Measurements from ENCODE around the gene TNFRSF25. TPM values are rescaled to one million over a fixed set of nuclear protein-coding genes. Genes with fewer than 3 reads are reported as not detected.

The TNFRSF25 gene
- total and polyA plus RNA-seq, 2 donors from 2014 or later, result 7.6 to 13.8 TPM

DNA sequence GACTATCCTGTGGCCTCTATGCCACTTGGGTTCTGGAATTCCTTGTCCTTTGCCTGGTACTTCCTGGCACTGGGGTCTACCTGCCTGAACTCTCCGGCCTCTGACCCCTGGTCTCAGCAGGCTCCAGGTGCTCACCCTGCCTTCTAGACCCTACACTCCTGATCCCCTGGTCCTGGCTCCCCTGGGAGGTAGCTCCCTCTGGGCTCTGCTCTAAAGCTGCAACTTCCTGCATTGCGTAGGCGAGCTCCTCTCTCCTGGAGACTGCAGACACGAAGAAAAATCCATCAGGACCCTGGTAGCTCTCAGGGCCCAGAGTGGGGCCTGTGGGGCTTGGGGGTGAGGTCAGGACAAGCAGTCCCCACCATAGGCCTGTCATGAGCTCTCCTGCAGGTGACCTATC lies 33.3 kb upstream of the TNFRSF25 start:
- Histone ChIP-seq H3K9ac (ENCODE audit: low read length in 3 of 3) (no peak overlapping the region), H3K27ac (ENCODE audit: low read depth in 2 of 2, low read length in 2 of 2) (no peak overlapping the region), H3K9me3 (ENCODE audit: control insufficient read depth in 2 of 3, insufficient read depth in 1 of 3, low read length in 3 of 3) (no peaks in the 10 kb centered on the region), H3K4me3 (ENCODE audit: low read length in 3 of 3) (no peak overlapping the region), H3K4me1 (ENCODE audit: control insufficient read depth in 2 of 3, insufficient read depth in 2 of 3, low read depth in 1 of 3, low read length in 3 of 3) (peaks cover 0 to 20% (median 6%) of the 10 kb centered on the region in 3 donors), H3K36me3 (ENCODE audit: control insufficient read depth in 2 of 3, insufficient read depth in 3 of 3, low read length in 3 of 3) (no peaks in the 10 kb centered on the region), H3K27me3 (ENCODE audit: control insufficient read depth, insufficient read depth, low read length) (no peaks in the 10 kb centered on the region)
- TF ChIP-seq, protein P1, sequence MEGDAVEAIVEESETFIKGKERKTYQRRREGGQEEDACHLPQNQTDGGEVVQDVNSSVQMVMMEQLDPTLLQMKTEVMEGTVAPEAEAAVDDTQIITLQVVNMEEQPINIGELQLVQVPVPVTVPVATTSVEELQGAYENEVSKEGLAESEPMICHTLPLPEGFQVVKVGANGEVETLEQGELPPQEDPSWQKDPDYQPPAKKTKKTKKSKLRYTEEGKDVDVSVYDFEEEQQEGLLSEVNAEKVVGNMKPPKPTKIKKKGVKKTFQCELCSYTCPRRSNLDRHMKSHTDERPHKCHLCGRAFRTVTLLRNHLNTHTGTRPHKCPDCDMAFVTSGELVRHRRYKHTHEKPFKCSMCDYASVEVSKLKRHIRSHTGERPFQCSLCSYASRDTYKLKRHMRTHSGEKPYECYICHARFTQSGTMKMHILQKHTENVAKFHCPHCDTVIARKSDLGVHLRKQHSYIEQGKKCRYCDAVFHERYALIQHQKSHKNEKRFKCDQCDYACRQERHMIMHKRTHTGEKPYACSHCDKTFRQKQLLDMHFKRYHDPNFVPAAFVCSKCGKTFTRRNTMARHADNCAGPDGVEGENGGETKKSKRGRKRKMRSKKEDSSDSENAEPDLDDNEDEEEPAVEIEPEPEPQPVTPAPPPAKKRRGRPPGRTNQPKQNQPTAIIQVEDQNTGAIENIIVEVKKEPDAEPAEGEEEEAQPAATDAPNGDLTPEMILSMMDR (IDR thresholded peaks at IDR 0.05; ENCODE audit: borderline replicate concordance, extremely low read depth, insufficient read depth), result no peak
- no peak for FAIRE-seq
- intact Hi-C loops (cut with DNase I), result no loop called here
- peak in 2 of 5 donors; percentile 51 to 55 for DNase-seq

- H3K36me3 ChIP-seq (ENCODE audit: control insufficient read depth in 2 of 3, insufficient read depth in 3 of 3, low read length in 3 of 3), result no peaks in the 10 kb centered on the region
Measured at GRCh38 chr1:6498576-6499111, 32.7 kb upstream of the TNFRSF25 start.

DNA sequence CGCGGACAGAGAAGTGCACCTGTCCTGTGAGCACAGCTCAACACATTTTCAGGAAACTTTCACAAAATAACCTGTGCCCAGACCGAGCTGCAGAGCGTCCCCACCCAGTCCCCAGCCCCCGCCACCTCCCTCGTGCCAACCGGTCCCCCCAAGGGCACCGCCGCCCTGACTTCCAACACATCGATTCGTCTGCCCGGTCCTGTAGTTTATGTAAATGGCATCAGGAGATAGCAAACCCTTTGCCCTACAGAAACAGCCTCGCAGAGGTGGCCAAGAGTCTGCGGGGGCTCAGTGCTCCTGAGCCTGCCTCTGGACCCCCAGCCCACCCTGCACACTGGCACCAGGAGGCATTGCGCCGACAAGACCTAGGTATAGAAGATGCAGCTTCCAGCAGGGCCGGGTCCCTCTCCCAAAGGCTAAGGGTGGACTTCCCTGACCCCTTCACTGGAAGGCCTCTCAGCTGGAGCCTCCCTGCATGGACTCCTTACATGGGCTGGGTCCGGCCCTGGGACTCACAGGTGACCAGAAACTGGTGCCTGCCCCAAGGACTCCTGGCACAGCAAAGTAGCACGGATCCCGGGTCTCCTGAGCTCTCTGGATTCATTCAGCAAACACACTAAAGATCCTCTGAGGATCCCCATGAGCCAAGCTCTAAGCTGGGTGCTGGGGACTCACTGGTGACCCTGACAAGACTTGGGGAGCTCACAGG lies 32.0 kb upstream of the TNFRSF25 start:
- Histone ChIP-seq H3K27me3 (ENCODE audit: control insufficient read depth, insufficient read depth, low read length) (no peaks in the 10 kb centered on the region), H3K27ac (ENCODE audit: low read depth in 2 of 2, low read length in 2 of 2) (no peak overlapping the region), H3K9me3 (ENCODE audit: control insufficient read depth in 2 of 3, insufficient read depth in 1 of 3, low read length in 3 of 3) (no peaks in the 10 kb centered on the region), H3K4me1 (ENCODE audit: control insufficient read depth in 2 of 3, insufficient read depth in 2 of 3, low read depth in 1 of 3, low read length in 3 of 3) (peaks cover 0 to 20% (median 6%) of the 10 kb centered on the region in 3 donors), H3K4me3 (ENCODE audit: low read length in 3 of 3) (peak overlapping the region; percentile 33 to 65 (median 41)), H3K9ac (ENCODE audit: low read length in 3 of 3) (no peak overlapping the region), H3K36me3 (ENCODE audit: control insufficient read depth in 2 of 3, insufficient read depth in 3 of 3, low read length in 3 of 3) (no peaks in the 10 kb centered on the region)
- TF ChIP-seq, protein P1 (IDR thresholded peaks at IDR 0.05; ENCODE audit: borderline replicate concordance, extremely low read depth, insufficient read depth), result no peak
- intact Hi-C loops (cut with DNase I), result no loop called here
- DNase-seq, result peak in 2 of 5 donors; percentile 60
- FAIRE-seq, result no peak

More at GRCh38 chr1:6498576-6499111, 32.7 kb upstream of the TNFRSF25 start:
- DNase-seq (peak in 3 of 5 donors; percentile 27 to 74 (median 63)), FAIRE-seq (no peak)
- Histone ChIP-seq H3K27ac (ENCODE audit: low read depth in 2 of 2, low read length in 2 of 2) (no peak overlapping the region), H3K4me3 (ENCODE audit: low read length in 3 of 3) (no peak overlapping the region), H3K27me3 (ENCODE audit: control insufficient read depth, insufficient read depth, low read length) (no peaks in the 10 kb centered on the region), H3K9ac (ENCODE audit: low read length in 3 of 3) (no peak overlapping the region), H3K9me3 (ENCODE audit: control insufficient read depth in 2 of 3, insufficient read depth in 1 of 3, low read length in 3 of 3) (no peaks in the 10 kb centered on the region), H3K4me1 (ENCODE audit: control insufficient read depth in 2 of 3, insufficient read depth in 2 of 3, low read depth in 1 of 3, low read length in 3 of 3) (peaks cover 0 to 20% (median 6%) of the 10 kb centered on the region in 3 donors)
- TF ChIP-seq, protein P1 (IDR thresholded peaks at IDR 0.05; ENCODE audit: borderline replicate concordance, extremely low read depth, insufficient read depth), result no peak
- intact Hi-C loops (cut with DNase I), result no loop called here
